Liver (tissue), 9 donors: ENCODE data around the gene GARIN1A. TPM values are rescaled to one million over a fixed set of nuclear protein-coding genes. Genes with fewer than 3 reads are reported as not detected.
A peak's percentile ranks its signal among the peaks of the same experiment; 100 is the strongest.

ENCODE experiments used
- DNase-seq: peaks from one replicate; pipeline ENCODE4 v3.0.0-alpha.2; 2017; ENCODE audit warnings: low spot score
- H3K27ac ChIP-seq, 2 donors: one replicate each; pipeline ENCODE4 v1.7.0; 2013; ENCODE audit warnings: inconsistent platforms in 2 of 2, low read length in 2 of 2, control low read depth in 1 of 2, low read depth in 1 of 2, mild to moderate bottlenecking in 1 of 2
- H3K27me3 ChIP-seq, 4 donors: one replicate each; pipeline versions ENCODE4 v1.6.1 to v1.7.0; 2013; ENCODE audit warnings: low read length in 3 of 4, inconsistent platforms in 1 of 4, mild to moderate bottlenecking in 1 of 4, moderate library complexity in 1 of 4; ENCODE audit not compliant: control insufficient read depth in 4 of 4, insufficient read depth in 4 of 4
- H3K36me3 ChIP-seq, 4 donors: one replicate each; pipeline versions ENCODE4 v1.6.1 to v1.7.0; 2013; ENCODE audit warnings: low read length in 3 of 4, mild to moderate bottlenecking in 3 of 4, low read depth in 1 of 4, moderate library complexity in 1 of 4; ENCODE audit not compliant: control insufficient read depth in 4 of 4, insufficient read depth in 3 of 4
- H3K4me1 ChIP-seq, 4 donors: one replicate each; pipeline versions ENCODE4 v1.6.1 to v1.7.0; 2013; ENCODE audit warnings: low read length in 3 of 4, mild to moderate bottlenecking in 3 of 4, moderate library complexity in 1 of 4; ENCODE audit not compliant: control insufficient read depth in 4 of 4, insufficient read depth in 4 of 4
- H3K4me3 ChIP-seq, 3 donors: one replicate each; pipeline versions ENCODE4 v1.6.1 to v1.7.0; 2013; ENCODE audit warnings: low read length in 3 of 3, control low read depth in 1 of 3, low read depth in 1 of 3, mild to moderate bottlenecking in 1 of 3
- H3K9ac ChIP-seq, 2 donors: one replicate each; pipeline ENCODE4 v1.7.0; 2013; ENCODE audit warnings: low read length in 2 of 2, mild to moderate bottlenecking in 2 of 2, moderate library complexity in 2 of 2, control low read depth in 1 of 2, low read depth in 1 of 2
- H3K9me3 ChIP-seq, 4 donors: one replicate each; pipeline versions ENCODE4 v1.6.1 to v1.7.0; 2013; ENCODE audit warnings: low read length in 3 of 4; ENCODE audit not compliant: control insufficient read depth in 4 of 4
- CTCF ChIP-seq: fragments of 150-350 bp; IDR thresholded peaks from 2 replicates; pipeline ENCODE4 v1.5.1; 2017; ENCODE audit warnings: improper control_type of control experiment, low read depth, low read length; ENCODE audit not compliant: missing input control
- EGR1 ChIP-seq, 2 donors: IDR thresholded peaks; 2 replicates each; pipeline ENCODE4 v1.6.1; 2016 to 2018; ENCODE audit warnings: antibody characterized with exemption in 2 of 2, low read depth in 2 of 2
- FOXA1 ChIP-seq: IDR thresholded peaks from 2 replicates; pipeline ENCODE4 v1.6.1; 2016; ENCODE audit warnings: antibody characterized with exemption
- FOXA2 ChIP-seq: IDR thresholded peaks from 2 replicates; pipeline ENCODE4 v1.6.1; 2016; ENCODE audit warnings: antibody characterized with exemption
- GABPA ChIP-seq, 2 donors: IDR thresholded peaks in 1 of 2; conservative IDR thresholded peaks in 1 of 2; 2 replicates each; pipeline ENCODE4 v1.6.1; 2016; ENCODE audit warnings: antibody characterized with exemption in 2 of 2, mild to moderate bottlenecking in 1 of 2, moderate library complexity in 1 of 2
- HNF4A ChIP-seq, 2 donors: conservative IDR thresholded peaks; 2 replicates each; pipeline ENCODE4 v1.6.1; 2016; ENCODE audit warnings: antibody characterized with exemption in 2 of 2, mild to moderate bottlenecking in 2 of 2
- HNF4G ChIP-seq: IDR thresholded peaks from 2 replicates; pipeline ENCODE4 v1.6.1; 2016; ENCODE audit warnings: antibody characterized with exemption
- JUND ChIP-seq, 2 donors: IDR thresholded peaks; 2 replicates each; pipeline ENCODE4 v1.6.1; 2016; ENCODE audit warnings: antibody characterized with exemption in 2 of 2
- MAX ChIP-seq: IDR thresholded peaks from 2 replicates; pipeline ENCODE4 v1.6.1; 2016; ENCODE audit warnings: antibody characterized with exemption
- NR2F2 ChIP-seq: IDR thresholded peaks from 2 replicates; pipeline ENCODE4 v1.6.1; 2016; ENCODE audit warnings: antibody characterized with exemption
- RAD21 ChIP-seq, 2 donors: IDR thresholded peaks; 2 replicates each; pipeline ENCODE4 v1.6.1; 2016; ENCODE audit warnings: antibody characterized with exemption in 2 of 2, mild to moderate bottlenecking in 2 of 2
- REST ChIP-seq: IDR thresholded peaks from 2 replicates; pipeline ENCODE4 v1.6.1; 2016; ENCODE audit warnings: antibody characterized with exemption, mild to moderate bottlenecking
- RXRA ChIP-seq, 2 donors: IDR thresholded peaks; 2 replicates each; pipeline ENCODE4 v1.6.1; 2017 to 2018; ENCODE audit warnings: antibody characterized with exemption in 2 of 2, mild to moderate bottlenecking in 1 of 2
- SP1 ChIP-seq: IDR thresholded peaks from 2 replicates; pipeline ENCODE4 v1.6.1; 2018; ENCODE audit warnings: antibody characterized with exemption, mild to moderate bottlenecking
- TAF1 ChIP-seq: conservative IDR thresholded peaks from 2 replicates; pipeline ENCODE4 v1.6.1; 2016; ENCODE audit warnings: antibody characterized with exemption, mild to moderate bottlenecking
- YY1 ChIP-seq: IDR thresholded peaks from 2 replicates; pipeline ENCODE4 v1.6.1; 2016; ENCODE audit warnings: antibody characterized with exemption, mild to moderate bottlenecking
- WGBS: extraction: QIAGEN DNeasy Blood & Tissue Kit; methylation state at CpG from one replicate; pipeline ENCODE4 v1.1.7; 2013; 5-methylcytosine and 5-hydroxymethylcytosine counted together
- polyA plus RNA-seq, 2 donors: library from polyadenylated mRNA; stranded (reverse) in 1 of 2; unstranded in 1 of 2; fragments of 200-250 nt in 1 of 2; fragments of >200 nt in 1 of 2; fragmentation: Nextera tagmentation in 1 of 2; extraction: Ambion mirVana in 1 of 2; gene quantifications; one replicate each; pipeline versions ENCODE4 v1.2.1 to v1.2.3, GENCODE V29; 2013 to 2015
- total RNA-seq, 2 donors: library from RNA; depleted of rRNA; stranded (reverse); fragments of >200 nt; gene quantifications; one replicate each; pipeline ENCODE4 v1.2.3, GENCODE V29; 2014
- TF ChIP-seq, protein P1 (sequence below): IDR thresholded peaks from 2 replicates; pipeline ENCODE4 v1.6.1; 2016; ENCODE audit warnings: antibody characterized with exemption
- TF ChIP-seq, protein P2 (sequence below): IDR thresholded peaks from 2 replicates; pipeline ENCODE4 v1.6.1; 2016; ENCODE audit warnings: antibody characterized with exemption
- donor health status: healthy.
- donor health status: healthy.
- donor health status: healthy.
- donor health status: healthy.
- donor health status: healthy.

GARIN1A gene
- total and polyA plus RNA-seq, 4 donors: 0.08 to 0.50 (median 0.19) TPM

DNA sequence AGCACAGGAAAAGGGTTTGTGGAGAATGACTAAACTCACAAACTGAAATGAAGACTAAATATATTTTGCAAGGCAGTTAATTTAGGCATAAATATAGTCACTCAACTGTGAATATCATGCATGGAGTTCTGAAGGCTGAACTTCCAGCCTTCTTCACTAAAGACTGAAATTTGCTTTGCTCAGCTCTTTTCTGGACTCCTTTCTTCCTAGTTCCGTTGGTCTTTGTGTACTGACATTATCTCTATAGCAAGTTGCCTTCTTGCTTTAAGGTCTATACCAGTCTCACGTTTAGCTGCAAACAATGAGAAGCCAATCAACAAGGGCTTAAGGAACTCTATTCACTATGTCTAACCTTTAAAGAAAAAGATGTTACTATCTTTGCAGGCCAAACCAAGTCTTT is 22.6 kb downstream of the GARIN1A start (continued):
- TF ChIP-seq SP1: no peak
- TF ChIP-seq EGR1 (IDR thresholded peaks at IDR 0.05; ENCODE audit: low read depth in 2 of 2): no peak
- no peak for TF ChIP-seq CTCF
- TF ChIP-seq FOXA2: no peak

DNA sequence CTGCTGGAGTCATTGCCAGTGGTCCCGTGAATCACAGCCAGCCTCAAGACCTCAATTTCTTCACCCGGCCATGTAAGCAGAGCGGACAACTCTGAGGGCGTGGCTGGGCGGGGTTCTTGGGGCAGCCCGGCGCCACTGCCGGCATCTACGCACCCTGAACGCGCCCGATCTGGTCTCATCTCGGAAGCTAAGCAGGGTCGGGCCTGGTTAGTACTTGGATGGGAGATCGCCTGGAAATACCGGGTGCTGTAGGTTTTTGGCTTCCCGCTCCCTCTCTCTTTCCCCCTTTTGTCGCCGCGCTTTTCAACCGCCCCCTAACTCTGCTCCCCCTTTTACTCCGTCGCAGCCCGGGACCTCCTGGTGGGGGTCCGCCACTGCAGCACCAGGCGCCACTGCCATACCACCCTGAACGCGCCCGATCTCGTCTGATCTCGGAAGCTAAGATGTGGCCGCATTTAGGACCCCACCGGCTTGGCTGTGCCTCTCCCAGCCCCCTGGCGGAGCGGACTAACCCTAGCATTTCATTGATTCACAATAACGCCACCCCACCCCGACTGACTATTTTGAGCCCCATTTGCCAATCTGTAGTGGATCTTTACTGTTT is 25.3 kb downstream of the GARIN1A start:
- H3K27me3 ChIP-seq: peaks cover 0 to 20% (median 3%) of the 10 kb centered on the region in 4 donors
- H3K27ac ChIP-seq: no peak overlapping the region
- no peak for TF ChIP-seq FOXA1
- no peak for TF ChIP-seq HNF4A (conservative IDR thresholded peaks at IDR 0.05)
- TF ChIP-seq YY1: no peak
- TF ChIP-seq, protein P1, sequence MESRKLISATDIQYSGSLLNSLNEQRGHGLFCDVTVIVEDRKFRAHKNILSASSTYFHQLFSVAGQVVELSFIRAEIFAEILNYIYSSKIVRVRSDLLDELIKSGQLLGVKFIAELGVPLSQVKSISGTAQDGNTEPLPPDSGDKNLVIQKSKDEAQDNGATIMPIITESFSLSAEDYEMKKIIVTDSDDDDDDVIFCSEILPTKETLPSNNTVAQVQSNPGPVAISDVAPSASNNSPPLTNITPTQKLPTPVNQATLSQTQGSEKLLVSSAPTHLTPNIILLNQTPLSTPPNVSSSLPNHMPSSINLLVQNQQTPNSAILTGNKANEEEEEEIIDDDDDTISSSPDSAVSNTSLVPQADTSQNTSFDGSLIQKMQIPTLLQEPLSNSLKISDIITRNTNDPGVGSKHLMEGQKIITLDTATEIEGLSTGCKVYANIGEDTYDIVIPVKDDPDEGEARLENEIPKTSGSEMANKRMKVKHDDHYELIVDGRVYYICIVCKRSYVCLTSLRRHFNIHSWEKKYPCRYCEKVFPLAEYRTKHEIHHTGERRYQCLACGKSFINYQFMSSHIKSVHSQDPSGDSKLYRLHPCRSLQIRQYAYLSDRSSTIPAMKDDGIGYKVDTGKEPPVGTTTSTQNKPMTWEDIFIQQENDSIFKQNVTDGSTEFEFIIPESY: no peak
- no peak for TF ChIP-seq JUND (IDR thresholded peaks at IDR 0.05)
- no peak for TF ChIP-seq RAD21 (IDR thresholded peaks at IDR 0.05)
- no peak for TF ChIP-seq CTCF
- TF ChIP-seq TAF1: no peak
- TF ChIP-seq REST: no peak
- TF ChIP-seq GABPA (IDR thresholded peaks at IDR 0.05 in 1 of 2, conservative IDR thresholded peaks at IDR 0.05 in 1 of 2): no peak
- no peak for TF ChIP-seq EGR1 (IDR thresholded peaks at IDR 0.05; ENCODE audit: low read depth in 2 of 2)
- TF ChIP-seq RXRA (IDR thresholded peaks at IDR 0.05): no peak
- no peak for TF ChIP-seq MAX
- TF ChIP-seq NR2F2: no peak
- TF ChIP-seq SP1: no peak
- no peak for TF ChIP-seq HNF4G
- no peak for TF ChIP-seq FOXA2
- TF ChIP-seq, protein P2, sequence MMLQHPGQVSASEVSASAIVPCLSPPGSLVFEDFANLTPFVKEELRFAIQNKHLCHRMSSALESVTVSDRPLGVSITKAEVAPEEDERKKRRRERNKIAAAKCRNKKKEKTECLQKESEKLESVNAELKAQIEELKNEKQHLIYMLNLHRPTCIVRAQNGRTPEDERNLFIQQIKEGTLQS: no peak
- no peaks in the 10 kb centered on the region for H3K9me3 ChIP-seq
- peak overlapping the region in 1 of 3 donors; percentile 29 for H3K4me3 ChIP-seq
- H3K4me1 ChIP-seq: peaks cover 0 to 3% (median 0%) of the 10 kb centered on the region in 4 donors
- no peaks in the 10 kb centered on the region for H3K36me3 ChIP-seq
- DNase-seq: peak; percentile 55
- WGBS: 8% methylated on average over 37 of the region's 37 CpGs
- H3K9ac ChIP-seq: no peak overlapping the region
